HTERT RPE-1 (cell line): ENCODE results near the gene TGM2.
"Not testable (repeated sequence)": the region's sequence is repeated elsewhere in the genome, so short reads cannot be mapped to it uniquely, and the experiment has no call there.

ENCODE experiments used
- in situ Hi-C: fragments of 300-500 bp; cut with MboI; formaldehyde crosslinking; loops from 4 replicates; pipeline ENCODE4 v1.14.3; 2020; ENCODE audit warnings: low sequenced_read_pairs

TGM2 gene

DNA sequence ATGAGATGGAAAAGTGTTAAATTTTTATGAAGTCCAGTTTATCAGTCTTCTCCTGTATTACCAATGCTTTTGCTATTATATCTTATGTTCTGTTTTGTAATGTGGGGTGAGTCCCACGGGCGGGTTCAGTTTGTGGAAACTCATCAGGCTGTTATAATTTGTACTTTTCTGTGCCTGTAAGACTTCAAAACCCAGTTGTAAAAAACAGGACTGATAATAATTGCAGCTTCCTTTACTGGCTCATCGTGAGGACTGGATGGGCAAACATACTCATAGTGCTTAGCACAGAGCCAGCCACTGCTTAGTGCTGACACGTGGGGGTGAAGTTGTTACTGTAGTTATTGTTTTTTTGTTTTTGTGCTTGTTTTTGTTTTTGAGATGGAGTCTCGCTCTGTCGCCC, 45.6 kb downstream of the TGM2 start:
- in situ Hi-C loops: no loop called here

DNA sequence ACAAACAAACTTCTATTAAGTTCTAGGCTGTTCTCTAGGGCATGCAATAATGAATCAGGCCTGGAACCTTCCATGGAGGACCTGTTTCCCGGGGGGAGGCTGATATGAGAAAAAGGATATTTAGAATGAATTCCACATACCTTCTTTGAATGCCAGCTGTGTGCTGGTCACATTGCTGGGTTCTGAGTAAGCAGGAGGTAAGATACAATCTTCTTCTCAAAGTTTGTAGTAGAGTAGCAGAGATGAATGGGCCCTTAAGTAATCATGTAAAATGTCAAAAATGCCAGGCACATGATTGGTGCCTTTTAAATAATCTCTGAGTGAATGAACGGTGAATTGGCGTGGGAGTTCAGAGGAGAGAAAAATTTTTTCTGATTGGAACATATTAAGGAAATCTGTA, 47.4 kb downstream of the TGM2 start:
- in situ Hi-C loops: no loop called here

DNA sequence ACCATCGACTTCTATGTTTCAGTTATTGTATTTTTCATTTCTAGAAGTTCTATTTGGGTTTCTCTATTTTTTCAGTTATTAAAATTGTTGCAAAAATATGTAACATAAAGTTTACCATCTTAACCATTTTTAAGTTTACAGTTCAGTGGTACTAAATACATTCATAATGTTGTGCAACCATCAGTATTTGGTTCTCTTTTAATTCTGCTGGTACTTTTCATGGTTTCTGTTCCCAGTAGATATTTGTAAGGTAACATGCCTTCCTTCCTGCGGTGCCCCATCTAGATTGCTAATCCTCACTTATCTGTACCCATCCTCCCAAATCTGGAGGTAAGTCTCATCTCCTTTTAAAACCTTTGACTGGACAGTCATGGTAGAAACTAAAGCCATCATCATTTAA, 47.9 kb downstream of the TGM2 start:
- in situ Hi-C loops: no loop called here

DNA sequence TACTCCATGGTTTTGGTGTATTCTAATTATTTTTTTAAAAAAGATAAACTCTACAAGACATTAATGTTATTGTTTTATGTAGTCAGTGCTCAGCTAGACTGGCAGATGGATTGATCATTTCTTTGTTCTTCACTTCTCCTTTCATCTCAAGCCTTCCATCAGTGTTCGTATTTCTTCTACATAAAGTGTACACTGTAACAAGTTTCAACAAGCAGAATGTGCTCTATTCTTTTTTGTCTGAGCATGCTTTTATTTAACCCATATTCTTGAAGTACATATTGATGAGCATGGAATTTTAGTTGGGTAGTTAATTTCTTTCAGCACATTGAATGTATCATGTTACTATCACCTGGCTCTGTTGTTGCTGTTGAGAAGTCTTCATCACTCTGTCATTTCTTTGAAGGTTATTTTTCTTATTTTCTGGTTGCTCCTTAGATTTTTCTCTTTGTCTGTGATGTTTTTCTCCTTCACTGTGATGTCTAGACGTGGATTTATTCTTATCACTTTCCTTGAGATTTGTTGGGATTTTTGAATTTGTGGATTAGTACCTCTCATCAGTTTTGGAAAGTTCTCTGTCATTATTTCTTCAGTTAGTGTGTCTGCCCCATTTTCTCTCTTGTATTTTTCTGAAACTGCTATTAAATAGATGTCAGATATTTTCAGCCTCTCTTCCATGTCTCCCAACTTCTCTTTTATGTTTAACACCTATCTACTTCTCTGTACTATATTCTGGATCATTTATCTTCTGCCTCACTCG, 48.5 kb downstream of the TGM2 start:
- in situ Hi-C loops: no loop called here

DNA sequence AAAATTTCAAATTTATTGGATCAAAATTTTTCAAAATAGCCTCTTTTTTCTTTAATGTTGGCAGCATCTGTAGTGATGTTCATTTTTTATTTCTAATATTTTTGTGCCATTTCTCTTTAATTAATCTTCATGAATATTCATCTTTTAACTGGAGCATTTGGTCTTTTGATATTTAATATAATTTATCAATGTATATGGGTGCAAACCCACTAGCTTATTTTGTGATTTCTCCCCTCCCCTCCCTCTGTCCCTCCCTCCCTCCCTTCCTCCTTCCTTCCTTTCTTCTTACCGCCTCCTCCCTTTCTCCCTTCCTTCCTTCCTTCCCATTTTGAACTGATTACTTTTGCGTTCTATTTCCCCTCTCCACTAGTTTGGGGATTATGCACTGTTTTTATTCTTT, 49.2 kb downstream of the TGM2 start:
- in situ Hi-C loops: no loop called here

DNA sequence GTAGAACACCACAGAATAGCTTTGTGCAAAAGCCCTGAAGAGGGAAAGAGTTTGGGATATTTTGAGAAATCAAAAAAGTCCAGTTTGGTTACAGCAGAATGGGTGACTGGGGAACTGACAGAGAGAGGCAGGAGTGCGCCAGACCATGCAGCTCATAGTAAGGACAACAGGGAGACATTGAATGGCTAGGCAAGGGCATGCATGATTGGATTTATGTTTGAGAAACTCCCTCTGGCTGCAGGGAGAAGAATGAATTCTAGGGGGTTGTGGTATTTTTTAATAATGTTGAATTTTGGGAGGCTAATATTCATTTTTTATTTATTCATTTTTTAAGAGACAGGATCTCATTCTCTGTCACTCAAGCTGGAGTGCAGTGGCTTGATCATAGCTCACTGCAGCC, 49.9 kb downstream of the TGM2 start:
- in situ Hi-C loops: no loop called here

DNA sequence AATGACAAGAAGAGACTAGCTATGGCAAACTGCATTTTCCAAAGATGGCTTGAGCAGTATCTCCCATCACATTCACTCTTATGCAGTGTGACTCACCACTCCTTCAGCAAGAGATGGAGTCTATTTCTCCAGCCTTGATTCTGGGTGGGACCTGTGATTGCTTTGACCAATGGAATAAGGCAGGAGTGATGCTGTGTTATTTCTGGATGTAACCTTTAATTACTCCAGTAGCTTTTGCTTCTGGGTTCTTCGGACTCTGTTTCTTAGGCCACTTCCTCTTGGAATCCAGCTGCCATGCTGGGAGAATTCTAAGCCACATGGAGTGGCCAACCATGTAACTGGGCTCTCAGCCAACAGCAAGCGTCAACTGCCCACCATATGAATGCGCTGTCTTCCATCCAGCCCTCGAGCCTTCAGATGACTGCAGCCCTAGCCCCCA, 50.7 kb downstream of the TGM2 start:
- in situ Hi-C loops: no loop called here

DNA sequence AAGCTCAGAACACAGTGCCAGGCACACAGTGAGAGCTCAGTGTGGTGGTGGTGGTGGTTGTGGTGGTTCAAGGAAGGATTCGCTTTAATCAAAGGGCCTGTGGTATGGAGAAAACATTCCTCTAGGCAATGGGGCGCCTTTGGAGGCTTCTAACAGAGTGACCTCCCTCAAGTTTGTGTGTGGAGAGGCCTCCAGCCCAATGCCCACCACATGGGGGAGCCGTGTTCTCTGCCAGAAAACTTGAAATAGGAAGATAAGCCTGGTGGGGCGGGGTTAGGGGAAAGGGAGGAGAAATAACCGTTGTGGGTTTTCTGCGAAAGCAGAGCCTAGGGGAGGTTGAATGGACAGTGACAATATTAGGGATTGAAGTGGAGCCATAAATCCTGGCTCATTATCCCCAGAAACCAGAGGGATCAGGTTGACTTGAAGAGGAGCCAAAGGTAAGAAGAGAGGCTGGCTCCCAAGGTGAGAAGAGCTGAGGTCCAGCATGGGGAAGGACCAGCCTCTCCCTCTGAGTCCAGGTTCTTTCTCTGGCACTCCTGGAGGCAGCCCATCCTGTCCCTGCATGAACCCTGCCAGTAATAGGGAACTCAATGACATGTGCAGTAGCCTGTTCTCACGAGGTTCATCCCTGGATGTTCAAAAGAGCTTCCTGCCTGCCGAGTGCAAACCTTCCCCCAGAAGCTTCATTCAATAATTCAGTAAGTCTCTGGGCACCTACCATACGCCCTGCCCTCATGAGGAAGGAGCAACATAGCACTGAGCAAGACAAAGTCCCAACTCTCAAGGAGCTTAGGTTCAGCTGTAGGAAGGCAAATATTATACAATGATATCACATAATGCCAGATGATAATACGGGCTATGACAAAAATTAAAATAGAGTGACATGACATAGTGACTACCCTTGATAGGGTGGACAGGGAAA, 51.4 kb downstream of the TGM2 start:
- in situ Hi-C loops: no loop called here

DNA sequence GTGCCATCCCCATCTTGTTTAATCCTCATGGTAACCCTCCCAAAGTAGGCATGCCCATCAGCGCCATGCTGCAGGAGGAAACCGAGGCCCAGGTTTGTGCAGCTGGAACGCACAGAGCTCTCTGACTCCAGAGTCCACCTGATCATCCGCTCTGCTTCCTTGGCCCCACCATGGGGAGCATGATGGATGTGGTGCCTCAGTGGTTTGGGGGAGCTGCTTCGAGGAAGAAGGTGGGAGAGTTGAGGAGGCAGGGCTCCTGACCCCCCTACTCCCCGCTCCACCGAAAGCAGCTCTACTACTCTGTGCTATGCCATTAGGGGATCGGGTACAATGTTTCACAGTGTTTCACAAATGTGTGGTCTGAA, 52.2 kb downstream of the TGM2 start:
- in situ Hi-C loops: no loop called here

DNA sequence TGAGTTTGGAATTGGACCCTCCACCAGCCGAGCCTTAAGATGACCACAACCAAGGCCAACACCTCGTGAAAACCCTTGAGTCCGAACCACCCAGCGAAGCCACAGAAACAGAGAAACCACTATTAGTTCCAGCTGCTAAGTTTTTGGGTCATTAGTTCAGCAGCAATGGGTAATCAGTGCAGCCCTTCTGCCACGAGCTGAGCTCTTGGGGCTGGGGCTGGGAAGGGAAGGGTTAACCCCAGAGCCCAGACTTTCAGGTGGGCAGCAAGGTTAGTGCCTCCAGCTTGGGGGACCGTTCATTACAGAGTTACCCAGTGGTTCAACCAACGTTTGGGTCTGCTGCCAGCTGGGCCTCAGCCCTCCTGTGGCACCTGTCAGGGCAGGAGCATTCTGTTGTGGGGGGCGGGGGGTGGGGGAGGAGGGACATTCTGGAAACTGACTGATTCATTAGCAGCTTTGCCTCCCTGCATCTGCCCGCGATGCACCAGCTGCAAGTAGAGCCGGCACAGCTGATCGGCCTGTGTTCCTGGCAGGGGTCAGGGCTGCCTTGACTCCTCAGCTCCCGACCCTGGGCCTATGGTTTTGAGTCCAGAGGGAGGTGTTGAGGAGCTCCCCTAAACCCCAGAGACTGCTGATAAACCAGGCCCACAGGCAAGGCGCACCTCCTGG, 52.7 kb downstream of the TGM2 start:
- in situ Hi-C loops: no loop called here

DNA sequence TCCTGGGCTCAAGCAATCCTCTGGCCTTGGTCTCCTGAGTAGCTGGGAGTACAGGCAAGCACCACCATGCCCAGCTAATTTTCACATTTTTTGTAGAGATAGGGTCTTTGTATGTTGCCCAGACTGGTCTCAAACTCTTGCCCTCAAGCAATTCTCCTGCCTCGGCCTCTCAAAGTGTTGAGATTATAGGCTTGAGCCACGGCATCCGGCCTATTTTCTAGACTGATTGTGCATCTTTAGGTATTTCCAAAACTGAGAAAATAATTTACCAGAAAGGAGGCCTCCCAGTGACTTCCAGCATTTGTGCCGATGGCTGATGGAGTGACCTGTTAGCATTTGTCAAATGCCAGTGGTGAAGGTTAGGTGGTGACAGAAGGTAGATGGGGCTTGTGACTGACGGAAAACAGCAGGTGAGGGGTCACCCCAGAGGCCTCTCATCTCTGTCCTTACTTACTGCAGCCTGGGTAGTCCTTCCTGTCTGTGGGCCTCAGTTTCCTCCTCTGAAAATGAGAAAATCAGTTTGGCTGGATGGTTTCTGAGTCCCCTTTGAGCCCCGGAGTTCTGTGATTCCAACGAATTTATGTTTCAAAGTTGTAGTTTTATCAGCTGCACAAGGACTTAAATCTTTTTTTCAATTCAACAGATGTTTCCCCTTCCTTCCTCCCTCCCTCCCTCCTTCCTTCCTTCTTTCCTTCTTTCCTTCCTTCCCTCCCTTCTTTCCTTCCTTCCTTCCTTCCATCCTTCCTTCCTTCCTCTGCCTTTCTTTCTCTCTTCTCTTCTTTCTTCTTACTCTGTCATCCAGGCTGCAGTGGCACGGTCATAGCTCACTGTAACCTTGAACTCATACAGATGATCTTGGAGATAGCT, 53.5 kb downstream of the TGM2 start:
- in situ Hi-C loops: no loop called here

DNA sequence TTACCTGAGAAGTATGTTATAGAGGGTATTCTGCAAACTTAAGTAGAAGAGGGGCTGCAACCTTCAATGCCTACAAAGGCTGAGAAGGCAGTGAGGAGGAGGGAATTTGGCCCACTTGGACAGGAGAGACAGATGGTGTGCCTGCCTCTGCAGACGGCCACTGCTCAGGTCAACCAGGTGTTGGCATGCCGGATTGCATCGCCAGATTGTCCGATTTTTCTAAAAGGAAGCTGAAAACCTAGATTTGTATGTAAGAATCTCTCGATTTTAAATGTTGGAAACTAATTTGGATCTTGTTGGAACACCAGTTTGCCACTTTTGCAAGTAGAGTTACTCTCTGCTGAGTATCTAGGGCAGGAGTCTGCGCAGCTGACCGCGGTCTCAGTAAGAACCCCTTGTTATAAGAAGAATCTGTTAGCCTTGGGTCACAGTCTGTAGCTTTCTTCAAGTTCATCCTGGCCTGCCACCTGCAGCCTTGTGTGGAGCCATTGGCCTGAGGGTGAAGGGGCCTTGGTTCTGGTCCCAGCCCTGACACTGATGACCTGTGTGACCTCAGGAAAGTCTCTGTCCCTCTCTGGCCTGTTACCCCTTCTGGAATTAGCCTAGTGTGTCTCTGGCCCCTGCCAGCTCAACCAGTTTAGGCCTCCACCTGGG, 54.4 kb downstream of the TGM2 start:
- in situ Hi-C loops: no loop called here

DNA sequence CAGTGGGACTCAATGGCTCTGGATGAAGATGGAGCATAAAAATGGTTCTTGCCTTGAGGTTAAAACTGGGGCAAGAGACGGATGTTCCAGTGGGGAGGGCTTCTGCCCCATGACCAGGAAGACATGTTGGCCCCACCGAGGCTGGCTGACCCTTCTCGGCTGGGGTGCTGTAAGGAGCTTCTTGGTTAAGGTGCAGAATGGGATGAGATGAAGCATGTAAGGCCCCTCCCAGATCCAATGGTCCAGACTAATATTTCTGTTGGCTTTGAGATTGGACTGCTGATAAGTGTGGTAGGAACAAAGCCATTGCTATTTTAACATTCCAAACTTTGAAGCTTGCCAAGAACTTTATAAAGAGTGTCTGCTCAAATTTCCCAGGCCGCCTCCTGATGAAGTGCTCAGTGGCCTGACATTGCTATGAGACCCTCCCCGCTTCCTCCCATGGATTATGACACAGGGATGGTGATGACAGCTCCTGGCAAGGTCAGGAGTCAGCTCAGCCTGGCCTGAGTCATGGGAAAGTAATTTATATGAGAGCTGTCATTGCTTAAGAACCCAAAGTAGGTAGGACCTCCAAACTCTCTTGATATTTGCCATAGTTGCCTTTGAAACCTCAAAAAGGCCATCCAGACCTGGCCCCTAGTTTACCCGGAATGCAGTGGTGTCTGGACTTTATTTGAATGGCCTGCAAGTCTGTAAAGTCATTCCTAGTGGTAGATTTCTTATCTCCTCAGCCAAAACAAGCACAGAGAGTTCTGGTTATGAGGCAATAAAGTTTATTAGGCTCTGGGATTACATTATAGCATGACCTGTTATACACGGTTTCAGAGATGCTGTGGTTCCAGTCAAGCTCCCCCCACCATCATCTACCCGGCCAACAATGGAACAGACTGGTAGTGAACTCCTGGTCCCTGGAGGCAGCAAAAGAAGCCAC, 55.2 kb downstream of the TGM2 start:
- in situ Hi-C loops: no loop called here

DNA sequence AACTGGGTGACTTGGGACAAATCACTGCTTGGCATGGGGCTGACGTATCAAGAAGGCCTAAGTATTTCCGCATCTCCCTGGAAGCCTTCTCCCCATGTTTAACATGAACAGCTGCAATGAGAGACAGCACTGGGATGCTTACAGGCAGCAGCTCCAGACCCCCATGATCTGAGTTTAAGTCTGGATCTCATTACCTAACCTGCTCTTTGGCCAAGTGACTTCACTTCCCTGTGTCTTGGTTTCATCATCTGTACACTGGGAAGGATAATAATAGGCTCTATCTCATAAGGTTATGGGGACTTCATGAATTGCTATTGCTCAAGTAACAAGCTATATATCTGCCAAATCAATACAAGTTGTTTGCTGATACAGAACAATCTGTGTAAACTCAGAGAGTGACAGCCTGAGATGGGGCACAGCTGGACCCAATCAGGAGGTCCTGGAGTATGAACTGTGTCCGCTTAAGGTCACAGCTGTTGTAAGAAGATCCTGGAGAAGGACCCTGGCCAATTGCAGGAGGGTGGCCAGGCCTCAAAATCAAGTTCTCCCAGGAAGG, 56.0 kb downstream of the TGM2 start:
- in situ Hi-C loops: no loop called here

DNA sequence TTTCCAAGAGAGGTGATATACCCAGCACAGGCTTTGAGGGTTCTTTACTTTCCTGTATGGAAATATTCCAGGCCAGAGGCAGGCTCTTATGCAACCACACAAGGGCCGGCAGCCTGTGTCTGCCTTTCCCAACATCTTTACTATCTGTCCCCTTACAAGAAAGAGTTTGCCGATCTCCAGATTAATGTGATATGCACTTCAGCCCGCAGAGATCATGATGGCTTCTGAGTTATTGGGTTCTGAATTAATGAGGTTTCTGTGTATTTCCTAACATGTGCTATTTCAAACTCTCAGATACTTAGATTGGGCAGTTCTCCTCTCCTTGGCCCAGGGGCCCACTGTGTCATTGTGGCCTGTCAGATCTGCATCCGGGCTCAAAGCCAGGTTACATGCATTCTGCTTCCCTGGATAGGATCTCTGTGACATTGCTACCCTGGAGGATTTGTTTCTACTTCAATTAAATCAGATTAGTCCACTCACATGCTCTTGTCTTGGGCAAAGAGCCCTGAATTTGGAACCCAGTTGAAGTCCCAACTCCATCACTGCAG, 56.6 kb downstream of the TGM2 start:
- in situ Hi-C loops: no loop called here

DNA sequence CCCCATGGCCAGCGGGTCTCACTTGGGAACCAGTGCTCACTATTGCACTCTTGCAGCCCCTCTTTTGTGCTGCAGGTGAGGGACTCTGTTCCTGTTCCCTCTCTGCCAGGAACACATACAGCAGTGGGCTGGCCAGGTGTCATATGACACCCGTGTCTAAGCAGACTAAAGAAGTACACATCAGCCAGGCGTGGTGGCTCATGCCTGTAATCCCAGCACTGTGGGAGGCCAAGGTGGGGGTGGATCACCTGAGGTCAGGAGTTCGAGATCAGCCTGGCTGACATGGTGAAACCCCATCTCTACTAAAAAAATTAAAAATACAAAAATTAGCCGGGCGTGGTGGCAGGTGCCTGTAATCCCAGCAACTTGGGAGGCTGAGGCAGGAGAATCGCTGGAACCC, 57.2 kb downstream of the TGM2 start:
- in situ Hi-C loops: not testable (repeated sequence)

DNA sequence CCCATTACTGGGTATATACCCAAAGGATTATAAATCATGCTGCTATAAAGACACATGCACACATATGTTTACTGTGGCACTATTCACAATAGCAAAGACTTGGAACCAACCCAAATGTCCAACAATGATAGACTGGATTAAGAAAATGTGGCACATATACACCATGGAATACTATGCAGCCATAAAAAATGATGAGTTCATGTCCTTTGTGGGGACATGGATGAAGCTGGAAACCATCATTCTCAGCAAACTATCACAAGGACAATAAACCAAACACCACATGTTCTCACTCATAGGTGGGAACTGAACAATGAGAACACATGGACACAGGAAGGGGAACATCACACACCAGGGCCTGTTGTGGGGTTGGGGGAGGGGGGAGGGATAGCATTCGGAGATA, 57.7 kb downstream of the TGM2 start:
- in situ Hi-C loops: not testable (repeated sequence)

DNA sequence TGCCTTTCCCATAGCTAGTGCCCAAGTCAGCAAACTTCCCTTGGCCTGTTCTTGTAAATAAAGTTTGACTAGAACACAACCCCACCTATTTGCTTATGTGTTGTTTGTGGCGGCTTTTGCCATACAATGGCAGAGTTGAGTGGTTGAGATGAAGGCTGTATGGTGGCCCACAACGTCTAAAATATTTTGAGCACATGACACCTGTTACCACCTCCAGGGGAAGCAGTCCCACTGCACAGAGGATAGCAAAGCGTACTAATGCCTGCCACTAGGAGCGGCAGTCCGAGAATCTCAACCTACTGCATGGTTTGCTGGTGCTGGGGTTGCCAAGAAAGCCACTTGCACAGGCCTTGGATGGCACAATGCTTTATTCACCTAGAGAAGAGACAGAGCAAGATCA, 58.6 kb downstream of the TGM2 start:
- in situ Hi-C loops: no loop called here

DNA sequence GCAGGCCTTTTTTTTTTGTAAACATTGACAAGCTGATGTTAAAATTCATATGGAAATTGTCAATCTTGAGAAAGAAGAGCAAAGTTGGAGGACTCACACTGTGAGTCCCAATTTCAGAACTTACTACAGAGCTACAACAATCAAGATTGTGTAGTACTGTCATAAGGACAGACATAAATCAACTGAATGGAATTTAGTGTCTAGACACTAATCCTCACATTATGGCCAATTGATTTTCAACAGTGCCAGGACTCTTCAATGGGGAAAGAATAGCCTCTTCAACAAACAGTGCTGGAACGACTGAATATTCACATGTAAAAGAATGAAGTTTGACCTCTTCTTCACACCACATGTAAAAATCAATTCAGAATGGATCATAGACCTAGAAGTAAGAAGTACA, 60.8 kb downstream of the TGM2 start:
- in situ Hi-C loops: no loop called here
